IPS-NIHi7 (cell line): ENCODE data around the gene PCSK5.
A peak's percentile ranks its signal among the peaks of the same experiment; 100 is the strongest.

ENCODE experiments used
- DNase-seq: peaks from one replicate; pipeline ENCODE4 v3.0.0; 2012; ENCODE audit warnings: mixed read lengths; ENCODE audit errors: extremely low spot score

The PCSK5 gene

GRCh38 chr9:76188905-76189304 is 298.4 kb downstream of the PCSK5 start:
- DNase-seq, result no peak

- DNase-seq, result no peak
These were observed 301.0 kb downstream of the PCSK5 start for GRCh38 chr9:76191493-76191892.

GRCh38 chr9:76192013-76192412 is 301.5 kb downstream of the PCSK5 start:
- DNase-seq, result no peak

GRCh38 chr9:76194896-76195295 is 304.4 kb downstream of the PCSK5 start:
- no peak for DNase-seq

GRCh38 chr9:76198336-76198735 is 307.9 kb downstream of the PCSK5 start:
- no peak for DNase-seq

- DNase-seq, result no peak
These were observed 309.8 kb downstream of the PCSK5 start for GRCh38 chr9:76200315-76200714.

- DNase-seq, result no peak
These were observed 310.3 kb downstream of the PCSK5 start for GRCh38 chr9:76200745-76201144.

- DNase-seq, result no peak
These were observed 312.9 kb downstream of the PCSK5 start for GRCh38 chr9:76203373-76203772.

- DNase-seq, result peak; percentile 20
These were observed 316.3 kb downstream of the PCSK5 start for GRCh38 chr9:76206821-76207220.

GRCh38 chr9:76213751-76214150 is 323.3 kb downstream of the PCSK5 start:
- DNase-seq, result no peak

GRCh38 chr9:76215066-76215465 is 324.6 kb downstream of the PCSK5 start:
- peak; percentile 43 for DNase-seq

GRCh38 chr9:76216161-76216649 is 325.7 kb downstream of the PCSK5 start:
- DNase-seq, result no peak

GRCh38 chr9:76218117-76218885 is 327.8 kb downstream of the PCSK5 start:
- DNase-seq, result no peak

- DNase-seq, result no peak
These were observed 328.5 kb downstream of the PCSK5 start for GRCh38 chr9:76218886-76219445.

GRCh38 chr9:76219560-76220151 is 329.2 kb downstream of the PCSK5 start:
- no peak for DNase-seq

- DNase-seq, result no peak
These were observed 330.9 kb downstream of the PCSK5 start for GRCh38 chr9:76221423-76221822.

- no peak for DNase-seq
These were observed 333.4 kb downstream of the PCSK5 start for GRCh38 chr9:76223749-76224340.

- DNase-seq, result no peak
These were observed 336.7 kb downstream of the PCSK5 start for GRCh38 chr9:76227156-76227555.

GRCh38 chr9:76231001-76231400 is 340.5 kb downstream of the PCSK5 start:
- no peak for DNase-seq

GRCh38 chr9:76232861-76233489 is 342.5 kb downstream of the PCSK5 start:
- no peak for DNase-seq

GRCh38 chr9:76240578-76240977 is 350.1 kb downstream of the PCSK5 start:
- no peak for DNase-seq

- no peak for DNase-seq
These were observed 355.0 kb downstream of the PCSK5 start for GRCh38 chr9:76245518-76245917.
